Adrenal gland (tissue), 12 donors: ENCODE data around the gene AGBL4. TPM values are rescaled to one million over a fixed set of nuclear protein-coding genes. Genes with fewer than 3 reads are reported as not detected.
A peak's percentile ranks its signal among the peaks of the same experiment; 100 is the strongest.

Experiments
- DNase-seq, 7 donors: peaks; one replicate each; pipeline ENCODE4 v3.0.0-alpha.2; 2019 to 2020
- H3K27ac ChIP-seq, 5 donors: fragments of 200-600 bp; sonication (generic) in 4 of 5; 1 replicate in 3 of 5; 2 replicates in 2 of 5; pipeline versions ENCODE4 v1.5.1 to v1.8.0; 2016 to 2020; ENCODE audit warnings: mild to moderate bottlenecking in 1 of 5
- H3K27me3 ChIP-seq: fragments of 200-600 bp; 2 replicates; pipeline ENCODE4 v1.8.0; 2021
- H3K36me3 ChIP-seq, 2 donors: fragments of 200-600 bp; replicated peaks in 1 of 2; 1 replicate in 1 of 2; 2 replicates in 1 of 2; pipeline versions ENCODE4 v1.5.1 to v1.8.0; 2018 to 2022
- H3K4me1 ChIP-seq, 2 donors: fragments of 200-600 bp; replicated peaks in 1 of 2; 1 replicate in 1 of 2; 2 replicates in 1 of 2; pipeline versions ENCODE4 v1.5.1 to v1.8.0; 2018 to 2021
- H3K4me3 ChIP-seq, 4 donors: fragments of 200-600 bp; sonication (generic) in 3 of 4; one replicate each; pipeline ENCODE4 v1.5.1; 2016 to 2018
- H3K9me3 ChIP-seq, 3 donors: fragments of 200-600 bp; sonication (generic) in 1 of 3; replicated peaks in 1 of 3; 1 replicate in 2 of 3; 2 replicates in 1 of 3; pipeline versions ENCODE4 v1.5.1 to v1.8.0; 2016 to 2021
- CTCF ChIP-seq, 6 experiments: fragments of 450-650 bp in 4 of 6; fragments of 200-600 bp in 2 of 6; sonication (generic) in 1 of 6; IDR thresholded peaks; 1 replicate in 5 of 6; 2 replicates in 1 of 6; pipeline versions ENCODE4 v1.5.1 to v1.8.0; 2016 to 2021; ENCODE audit warnings: antibody characterized with exemption in 6 of 6, mild to moderate bottlenecking in 2 of 6, moderate library complexity in 1 of 6
- POLR2A ChIP-seq, 2 donors: fragments of 450-650 bp; IDR thresholded peaks; one replicate each; pipeline ENCODE4 v1.6.1; 2017; ENCODE audit warnings: antibody characterized with exemption in 2 of 2, mild to moderate bottlenecking in 2 of 2, moderate library complexity in 1 of 2
- WGBS, 4 donors: extraction: QIAGEN DNeasy Blood & Tissue Kit in 2 of 4; methylation state at CpG; one replicate each; pipeline versions ENCODE4 v1.1.5 to v1.1.7; 2013 to 2017; 5-methylcytosine and 5-hydroxymethylcytosine counted together
- intact Hi-C, 2 donors: fragments of 100-400 bp; cut with DNase I; formaldehyde crosslinking; loops; one replicate each; pipeline versions ENCODE4 v1.14.1 to v1.15.0; 2022 to 2023
- polyA plus RNA-seq, 3 donors: library from polyadenylated mRNA; stranded (reverse); fragments of 200-250 nt in 2 of 3; fragments of 350-450 nt in 1 of 3; fragmentation: Illumina TruSeq in 1 of 3; extraction: RNeasy Lipid Tissue Mini Kit (QIAGEN cat#74804) in 1 of 3; gene quantifications; one replicate each; pipeline ENCODE4 v1.2.3, GENCODE V29; 2013 to 2014
- total RNA-seq, 9 donors: library from RNA; depleted of rRNA in 4 of 9; stranded (reverse); fragments of >200 nt in 4 of 9; fragments of 120-200 nt in 1 of 9; fragmentation: NEBNext Ultra II Directional in 1 of 9; extraction: Animal tissue kit (Norgen Biotek cat#: 25700) in 1 of 9; gene quantifications; one replicate each; pipeline versions ENCODE4 v1.1.0 to v1.2.4, GENCODE V29; 2013 to 2023
- donor health status: healthy with polysubstance abuse.
- donor health status: Bipolar disorder and iron deficiency.
- donor health status: DM: yes; HTN: yes; CAD: no.
- donor health status: DM: no; HTN: no; CAD: no.
- donor health status: DM: no; HTN: no; CAD: no.
- donor health status: DM: yes; HTN: yes; CAD: no.

The AGBL4 gene
- total and polyA plus RNA-seq, 12 donors, result 0.10 to 1.9 (median 0.80) TPM; not detected in 2

DNA sequence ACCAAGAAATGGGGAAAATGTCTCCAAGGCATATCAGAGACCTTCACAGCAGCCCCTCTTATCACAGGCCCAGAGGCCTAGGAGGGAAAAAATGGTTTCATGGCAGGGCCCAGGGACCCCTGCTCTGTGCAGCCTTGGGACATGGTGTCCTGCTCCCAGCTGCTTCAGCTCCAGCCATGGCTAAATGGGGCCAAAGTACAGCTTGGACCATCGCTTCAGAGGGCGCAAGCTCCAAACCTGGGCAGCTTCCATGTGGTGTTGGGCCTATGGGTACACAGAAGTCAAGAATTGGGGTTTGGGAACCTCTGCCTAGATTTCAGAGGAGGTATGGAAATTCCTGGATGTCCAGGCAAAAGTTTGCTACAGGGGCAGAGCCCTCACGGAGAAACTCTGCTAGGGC is 964.7 kb downstream of the AGBL4 start:
- peaks cover 5% of the 10 kb centered on the region for H3K27me3 ChIP-seq
- WGBS, 4 donors, result 79 to 100% (median 95%) methylated on average over 1 to 3 of the region's 3 CpGs
- H3K9me3 ChIP-seq, result no peaks in the 10 kb centered on the region
- no peak overlapping the region for H3K27ac ChIP-seq
- no peaks in the 10 kb centered on the region for H3K36me3 ChIP-seq
- intact Hi-C loops, result no loop called here
- TF ChIP-seq POLR2A (IDR thresholded peaks at IDR 0.05) (no peak), CTCF (IDR thresholded peaks at IDR 0.05) (no peak)
- H3K4me3 ChIP-seq, result no peak overlapping the region
- no peak for DNase-seq
- H3K4me1 ChIP-seq, result no peaks in the 10 kb centered on the region

DNA sequence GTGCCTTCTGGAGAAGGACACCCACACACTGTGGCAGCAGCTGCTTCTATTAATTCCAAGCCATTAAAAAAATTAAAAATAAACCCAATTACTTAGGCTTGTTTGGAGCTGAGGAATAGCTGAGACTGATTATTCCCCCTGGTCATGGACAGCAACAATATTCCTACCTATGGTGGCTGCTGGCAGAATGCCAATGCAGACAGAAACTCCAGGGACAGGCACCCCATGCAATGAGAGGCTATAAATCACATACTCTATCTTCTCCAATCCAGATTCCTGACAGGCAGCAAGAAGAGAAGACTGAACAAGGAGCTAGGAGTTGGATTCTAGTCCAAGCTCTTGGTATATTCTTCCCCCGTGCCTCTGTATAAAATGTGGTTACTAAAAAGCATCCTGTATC is 971.7 kb downstream of the AGBL4 start:
- WGBS, 4 donors, result 64 to 78% (median 72%) methylated on average over 1 of the region's 1 CpG
- Histone ChIP-seq H3K4me1 (no peaks in the 10 kb centered on the region), H3K27ac (no peak overlapping the region), H3K36me3 (no peaks in the 10 kb centered on the region), H3K27me3 (peaks cover 5% of the 10 kb centered on the region), H3K4me3 (no peak overlapping the region), H3K9me3 (no peaks in the 10 kb centered on the region)
- TF ChIP-seq CTCF (IDR thresholded peaks at IDR 0.05) (no peak), POLR2A (IDR thresholded peaks at IDR 0.05) (no peak)
- intact Hi-C loops, result no loop called here
- DNase-seq, result peak in 1 of 7 donors; percentile 2

DNA sequence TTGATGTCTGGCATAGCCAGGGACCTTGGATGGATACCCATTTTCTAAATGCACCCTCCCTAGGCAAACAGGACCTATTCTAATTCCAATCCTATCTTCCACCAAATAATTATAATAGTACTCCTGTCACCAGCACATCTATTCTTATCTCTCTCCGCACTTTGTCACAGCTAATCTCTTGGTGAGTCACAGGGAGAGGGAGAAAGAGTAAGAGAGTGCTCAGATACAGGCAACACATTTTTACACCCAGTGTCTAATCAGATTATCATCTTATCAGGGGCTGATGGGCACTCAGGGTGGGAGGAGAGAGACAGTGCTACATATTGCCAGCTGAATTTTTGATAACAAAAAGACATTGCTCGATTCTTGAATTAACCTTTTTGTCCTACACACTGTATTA is 972.1 kb downstream of the AGBL4 start:
- Histone ChIP-seq H3K4me1 (no peaks in the 10 kb centered on the region), H3K4me3 (no peak overlapping the region), H3K27ac (no peak overlapping the region), H3K9me3 (no peaks in the 10 kb centered on the region), H3K36me3 (no peaks in the 10 kb centered on the region), H3K27me3 (peaks cover 5% of the 10 kb centered on the region)
- TF ChIP-seq CTCF (IDR thresholded peaks at IDR 0.05), result no peak
- no peak for TF ChIP-seq POLR2A (IDR thresholded peaks at IDR 0.05)
- intact Hi-C loops, result no loop called here
- 26 to 43% (median 34%) methylated on average over 2 of the region's 2 CpGs for WGBS, 4 donors
- DNase-seq, result peak in 1 of 7 donors; percentile 27

DNA sequence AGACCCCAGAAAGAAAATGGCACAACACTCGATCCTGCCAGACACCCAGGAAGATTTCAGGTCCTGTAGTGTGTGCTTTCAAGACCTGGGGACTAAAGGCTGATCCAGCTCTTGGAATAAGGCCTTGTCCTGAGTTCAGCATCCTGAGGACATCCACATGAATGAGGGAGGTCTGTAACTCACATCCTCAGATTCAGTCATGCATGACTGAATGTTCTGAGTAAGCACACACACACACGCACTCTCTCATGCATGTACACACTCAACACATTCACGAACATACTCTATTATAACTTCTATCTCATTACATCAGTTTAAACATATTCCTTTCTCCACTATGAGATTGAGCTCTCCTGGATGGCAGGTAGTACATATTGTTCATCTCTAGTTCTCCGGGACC is 973.7 kb downstream of the AGBL4 start:
- Histone ChIP-seq H3K27ac (no peak overlapping the region), H3K36me3 (no peaks in the 10 kb centered on the region), H3K9me3 (no peaks in the 10 kb centered on the region), H3K27me3 (no peaks in the 10 kb centered on the region), H3K4me1 (no peaks in the 10 kb centered on the region), H3K4me3 (no peak overlapping the region)
- no peak for TF ChIP-seq CTCF (IDR thresholded peaks at IDR 0.05)
- no peak for TF ChIP-seq POLR2A (IDR thresholded peaks at IDR 0.05)
- DNase-seq, result no peak
- intact Hi-C loops, result no loop called here
- 87 to 97% (median 91%) methylated on average over 4 of the region's 4 CpGs for WGBS, 4 donors
